ENCODE measurements around the gene NAT10. TPM values are rescaled to one million over a fixed set of nuclear protein-coding genes. Genes with fewer than 3 reads are reported as not detected.

Gene NAT10
- total and polyA plus RNA-seq, 8 donors, result 14.5 to 30.2 (median 24.5) TPM

GRCh38 chr11:34184505-34185015, 79.1 kb downstream of the NAT10 start:
- no peaks in the 10 kb centered on the region for H3K36me3 ChIP-seq
- FAIRE-seq, result no peak
- ATAC-seq, result peak in 1 of 4 donors; percentile 46
- no peak for TF ChIP-seq CTCF (IDR thresholded peaks at IDR 0.05)
- H3K4me3 ChIP-seq, result no peak overlapping the region
- no peaks in the 10 kb centered on the region for H3K27me3 ChIP-seq
- H3K9me3 ChIP-seq, result no peaks in the 10 kb centered on the region
- no peaks in the 10 kb centered on the region for H3K4me1 ChIP-seq
- DNase-seq, result peak in 1 of 6 donors; percentile 35
- no peak overlapping the region for H3K27ac ChIP-seq
- intact Hi-C loops (cut with DNase I), result no loop called here
- 82 to 85% methylated on average over 14 of the region's 14 CpGs for WGBS, 2 donors

GRCh38 chr11:34185926-34186841, 80.8 kb downstream of the NAT10 start:
- WGBS, 2 donors, result 86 to 90% methylated on average over 22 of the region's 22 CpGs
- Histone ChIP-seq H3K27me3 (no peaks in the 10 kb centered on the region), H3K9me3 (no peaks in the 10 kb centered on the region), H3K27ac (no peak overlapping the region), H3K36me3 (no peaks in the 10 kb centered on the region), H3K4me1 (no peaks in the 10 kb centered on the region), H3K4me3 (no peak overlapping the region)
- TF ChIP-seq CTCF (IDR thresholded peaks at IDR 0.05), result no peak
- no peak for DNase-seq
- intact Hi-C loops (cut with DNase I), result no loop called here
- FAIRE-seq, result no peak
- ATAC-seq, result no peak

- TF ChIP-seq CTCF (IDR thresholded peaks at IDR 0.05), result no peak
- no peaks in the 10 kb centered on the region for H3K4me1 ChIP-seq
- no peaks in the 10 kb centered on the region for H3K9me3 ChIP-seq
- no peak overlapping the region for H3K27ac ChIP-seq
- FAIRE-seq, result no peak
- no peak overlapping the region for H3K4me3 ChIP-seq
- no peak for DNase-seq
- H3K36me3 ChIP-seq, result no peaks in the 10 kb centered on the region
- WGBS, 2 donors, result 78 to 80% methylated on average over 5 of the region's 5 CpGs
- no peaks in the 10 kb centered on the region for H3K27me3 ChIP-seq
- ATAC-seq, result peak in 2 of 4 donors; percentile 19 to 25
- intact Hi-C loops (cut with DNase I), result no loop called here
These were observed 82.8 kb downstream of the NAT10 start for GRCh38 chr11:34188181-34188580.

GRCh38 chr11:34189191-34189590, 83.8 kb downstream of the NAT10 start:
- ATAC-seq (no peak), FAIRE-seq (no peak), DNase-seq (no peak)
- H3K27ac ChIP-seq, result no peak overlapping the region
- intact Hi-C loops (cut with DNase I), result no loop called here
- no peaks in the 10 kb centered on the region for H3K4me1 ChIP-seq
- no peak for TF ChIP-seq CTCF (IDR thresholded peaks at IDR 0.05)
- 75 to 76% methylated on average over 9 of the region's 9 CpGs for WGBS, 2 donors
- H3K9me3 ChIP-seq, result no peaks in the 10 kb centered on the region
- no peaks in the 10 kb centered on the region for H3K36me3 ChIP-seq
- no peak overlapping the region for H3K4me3 ChIP-seq
- no peaks in the 10 kb centered on the region for H3K27me3 ChIP-seq
